GM10847 (cell line): Measurements from ENCODE around the gene IRS1.

Source experiments
- POLR2A ChIP-seq: IDR thresholded peaks from 2 replicates; pipeline ENCODE4 v1.6.1; 2011; ENCODE audit not compliant: insufficient read length; ENCODE audit errors: extremely low read depth

IRS1 gene

GRCh38 chr2:226756131-226756530, 43.5 kb downstream of the IRS1 start:
- TF ChIP-seq POLR2A, result no peak

- TF ChIP-seq POLR2A, result no peak
These were observed 44.0 kb downstream of the IRS1 start for GRCh38 chr2:226755631-226756030.

- no peak for TF ChIP-seq POLR2A
These were observed 44.6 kb downstream of the IRS1 start for GRCh38 chr2:226754821-226755604.

DNA sequence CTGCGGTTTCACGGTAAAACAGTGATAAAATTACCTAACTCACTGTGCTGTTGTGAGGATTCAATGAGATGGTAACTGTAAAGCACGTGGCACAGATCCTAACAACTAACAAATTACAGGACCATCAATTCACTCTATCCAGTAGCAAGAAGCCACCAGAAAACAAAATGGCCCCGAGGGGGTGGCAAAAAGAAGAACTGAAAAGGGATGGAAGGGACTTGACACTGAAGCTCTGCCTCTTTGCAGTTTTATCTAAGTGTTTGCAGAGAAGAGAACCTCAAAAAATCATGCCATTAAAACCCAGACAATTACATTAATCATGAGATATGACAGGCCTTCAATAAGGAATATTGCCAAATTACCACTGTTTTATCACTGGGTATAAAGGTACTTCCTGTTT, 46.7 kb downstream of the IRS1 start:
- TF ChIP-seq POLR2A, result no peak

DNA sequence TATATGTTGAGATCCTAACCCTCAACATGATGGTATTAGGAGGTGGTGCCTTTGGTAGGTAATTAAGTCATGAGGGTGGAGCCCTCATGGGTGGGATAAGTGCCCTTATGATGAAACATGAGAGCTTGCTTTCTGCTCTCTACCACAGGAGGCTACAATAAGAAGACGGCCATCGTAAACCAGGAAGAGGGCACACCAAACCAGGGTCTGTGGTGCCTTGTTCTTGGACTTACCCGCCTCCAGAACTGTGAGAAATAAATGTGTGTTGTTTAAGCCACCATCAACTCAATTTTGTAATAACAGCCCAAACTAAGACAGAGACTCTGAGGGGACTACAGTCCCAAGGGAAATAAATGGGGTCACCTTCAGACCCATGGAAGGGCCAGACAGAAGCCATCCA, 52.3 kb downstream of the IRS1 start:
- TF ChIP-seq POLR2A, result no peak

DNA sequence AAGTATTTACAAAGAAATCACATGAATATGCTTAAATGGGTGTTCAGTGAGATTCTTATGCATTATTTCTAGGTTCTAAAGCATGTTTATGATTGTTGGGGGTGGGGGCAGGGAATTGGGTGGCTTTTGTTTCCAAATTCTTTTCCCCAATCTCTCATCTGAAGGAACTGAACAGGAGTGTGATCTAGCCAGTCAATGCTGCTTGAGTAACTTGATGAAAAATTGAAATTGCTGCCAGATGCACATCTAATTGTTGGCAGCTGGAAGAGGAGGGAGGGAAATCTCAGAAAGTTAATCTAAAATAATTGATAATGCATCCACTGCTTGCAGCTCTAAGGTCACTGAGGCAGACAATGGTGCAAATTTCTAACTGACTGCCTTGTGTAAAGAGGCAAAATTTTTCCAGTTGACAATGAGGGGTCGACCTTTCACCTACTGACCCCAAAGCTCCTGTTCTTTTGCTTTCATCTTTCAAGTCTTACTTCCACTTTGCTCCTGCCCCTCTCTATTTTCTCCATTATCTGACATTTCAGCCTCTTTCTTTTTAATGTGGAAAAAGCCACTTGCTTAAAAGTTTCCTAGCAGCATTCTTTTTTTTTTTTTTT, 53.3 kb downstream of the IRS1 start:
- TF ChIP-seq POLR2A, result no peak

DNA sequence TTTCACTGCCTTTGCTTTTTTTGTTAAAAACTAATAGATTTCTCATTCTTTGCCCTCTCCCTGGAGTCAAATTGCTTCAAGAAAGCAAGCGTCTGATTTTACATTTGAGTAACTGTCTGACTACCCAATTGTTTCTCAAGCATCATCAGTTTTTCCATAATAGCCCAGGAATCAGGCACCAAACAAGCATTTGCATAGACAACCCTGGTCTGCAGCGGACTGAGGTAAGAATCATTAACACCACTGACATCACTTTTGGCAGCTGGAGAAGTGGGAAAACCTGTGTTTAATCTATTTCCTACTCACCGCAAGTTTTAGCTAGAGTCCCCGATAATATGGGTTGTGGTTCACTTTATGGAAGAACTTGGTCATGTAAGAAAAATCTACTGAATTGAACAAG, 55.7 kb downstream of the IRS1 start:
- no peak for TF ChIP-seq POLR2A

- no peak for TF ChIP-seq POLR2A
These were observed 57.3 kb downstream of the IRS1 start for GRCh38 chr2:226742347-226742746.

- TF ChIP-seq POLR2A, result no peak
These were observed 59.5 kb downstream of the IRS1 start for GRCh38 chr2:226740039-226740648.

GRCh38 chr2:226739545-226740030, 60.0 kb downstream of the IRS1 start:
- no peak for TF ChIP-seq POLR2A

- no peak for TF ChIP-seq POLR2A
These were observed 60.6 kb downstream of the IRS1 start for GRCh38 chr2:226738821-226739544.

- no peak for TF ChIP-seq POLR2A
These were observed 61.3 kb downstream of the IRS1 start for GRCh38 chr2:226738191-226738820.

GRCh38 chr2:226736382-226736781, 63.2 kb downstream of the IRS1 start:
- TF ChIP-seq POLR2A, result no peak

DNA sequence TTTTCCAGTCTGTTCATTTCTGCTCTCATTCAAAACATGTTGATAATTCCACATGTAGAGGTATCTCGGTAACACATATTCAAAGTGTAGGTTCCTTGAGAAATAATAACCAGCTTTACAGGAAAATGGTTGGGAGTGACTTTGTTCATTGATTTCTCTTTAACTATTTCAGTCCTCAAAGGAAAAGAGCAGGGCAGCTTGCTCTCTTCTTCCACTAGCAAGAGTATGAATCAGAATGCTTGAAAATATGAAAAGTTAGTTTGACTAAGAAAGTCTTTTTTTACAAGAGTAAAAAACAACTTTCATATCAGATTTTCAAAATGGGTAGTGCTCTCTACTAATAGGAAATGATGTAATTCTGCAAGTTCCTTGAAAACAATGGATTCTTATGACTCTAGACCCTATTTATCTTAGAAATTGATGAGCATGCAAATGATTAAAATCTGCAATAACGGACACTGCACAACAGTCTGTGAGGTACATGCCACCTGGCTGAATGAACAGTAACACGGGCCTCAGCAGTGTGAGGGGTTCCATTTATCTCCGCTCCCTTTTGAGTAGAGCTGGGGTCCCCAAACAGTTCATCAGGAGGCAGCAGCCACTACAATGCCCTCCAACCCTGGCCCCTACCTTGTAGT, 65.6 kb downstream of the IRS1 start:
- no peak for TF ChIP-seq POLR2A
